Tibial nerve (tissue), 4 donors: ENCODE data around the gene ESYT2. TPM values are rescaled to one million over a fixed set of nuclear protein-coding genes. Genes with fewer than 3 reads are reported as not detected.

Experiments
- DNase-seq, 2 donors: peaks; one replicate each; pipeline ENCODE4 v3.0.0-alpha.2; 2019; ENCODE audit warnings: low spot score in 2 of 2
- H3K27ac ChIP-seq, 4 donors: fragments of 200-600 bp; sonication (generic) in 3 of 4; one replicate each; pipeline ENCODE4 v1.5.1; 2017 to 2019; ENCODE audit warnings: mild to moderate bottlenecking in 1 of 4
- H3K27me3 ChIP-seq, 2 donors: fragments of 200-600 bp; sonication (generic) in 1 of 2; one replicate each; pipeline versions ENCODE4 v1.5.1 to v1.6.0; 2017 to 2019
- H3K36me3 ChIP-seq, 3 donors: fragments of 200-600 bp; sonication (generic); one replicate each; pipeline ENCODE4 v1.5.1; 2018 to 2019
- H3K4me1 ChIP-seq, 4 donors: fragments of 200-600 bp; sonication (generic) in 3 of 4; one replicate each; pipeline ENCODE4 v1.5.1; 2017 to 2019
- H3K4me3 ChIP-seq, 4 donors: fragments of 200-600 bp; sonication (generic) in 3 of 4; one replicate each; pipeline ENCODE4 v1.5.1; 2017 to 2019; ENCODE audit warnings: mild to moderate bottlenecking in 1 of 4, moderate library complexity in 1 of 4
- H3K9me3 ChIP-seq, 4 donors: fragments of 200-600 bp; sonication (generic) in 3 of 4; one replicate each; pipeline ENCODE4 v1.5.1; 2017 to 2019
- EP300 ChIP-seq, 2 donors: sonication (generic); formaldehyde crosslinking; IDR thresholded peaks; one replicate each; pipeline ENCODE4 v1.6.1; 2017; ENCODE audit warnings: antibody characterized with exemption in 2 of 2, mild to moderate bottlenecking in 1 of 2
- POLR2A ChIP-seq, 2 donors: fragments of 450-650 bp; IDR thresholded peaks; one replicate each; pipeline ENCODE4 v1.6.1; 2017; ENCODE audit warnings: antibody characterized with exemption in 2 of 2, mild to moderate bottlenecking in 2 of 2, moderate library complexity in 2 of 2
- WGBS, 2 donors: methylation state at CpG; one replicate each; pipeline ENCODE4 v1.1.5; 2018; 5-methylcytosine and 5-hydroxymethylcytosine counted together
- total RNA-seq, 4 donors: library from RNA; depleted of rRNA; stranded (reverse); fragments of >200 nt; gene quantifications; one replicate each; pipeline ENCODE4 v1.1.0, GENCODE V29; 2016
- TF ChIP-seq, protein P1 (sequence below), 5 experiments: fragments of 200-600 bp in 3 of 5; fragments of 450-650 bp in 2 of 5; sonication (generic) in 3 of 5; IDR thresholded peaks; one replicate each; pipeline ENCODE4 v1.5.1; 2016 to 2019; ENCODE audit warnings: antibody characterized with exemption in 5 of 5, mild to moderate bottlenecking in 3 of 5, moderate library complexity in 2 of 5

ESYT2 gene
- total RNA-seq, 4 donors from 2014 or later = 91.0 to 124 (median 114) TPM

DNA sequence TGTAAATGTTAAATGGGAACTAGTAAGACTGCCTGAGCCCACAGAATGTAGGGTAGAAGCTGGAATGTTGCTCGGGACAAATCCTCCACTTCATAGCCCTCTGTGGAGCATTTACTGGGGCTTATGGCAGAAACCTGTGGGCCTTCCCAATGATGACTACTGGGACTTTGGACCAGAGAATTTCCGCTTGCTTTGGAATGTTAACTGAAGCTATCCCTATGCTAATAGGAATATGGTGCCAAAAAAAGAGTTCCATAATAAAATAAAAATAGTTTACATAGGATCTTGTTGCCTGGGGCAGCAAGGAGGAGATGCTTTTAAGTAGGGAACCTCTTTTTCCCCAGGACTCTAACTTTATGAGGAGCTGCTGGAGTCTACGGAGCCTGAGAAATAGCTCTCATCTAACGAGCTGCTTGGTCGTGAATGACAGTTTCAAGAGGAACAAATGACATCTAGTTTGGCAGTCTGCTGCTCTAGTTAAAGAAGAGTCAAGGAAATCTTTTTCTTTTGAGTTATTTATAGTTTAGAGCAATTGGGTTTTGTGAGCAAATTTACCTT lies 21.3 kb upstream of the ESYT2 start:
- 41 to 48% methylated on average over 5 of the region's 5 CpGs for WGBS, 2 donors
- no peaks in the 10 kb centered on the region for H3K27me3 ChIP-seq
- H3K9me3 ChIP-seq = no peaks in the 10 kb centered on the region
- H3K4me3 ChIP-seq = no peak overlapping the region
- H3K36me3 ChIP-seq = no peaks in the 10 kb centered on the region
- H3K27ac ChIP-seq = peak overlapping the region in 1 of 4 donors; percentile 18
- peaks cover 0 to 7% (median 0%) of the 10 kb centered on the region in 4 donors for H3K4me1 ChIP-seq
- no peak for DNase-seq
- no peak for TF ChIP-seq EP300 (IDR thresholded peaks at IDR 0.05)
- TF ChIP-seq, protein P1, sequence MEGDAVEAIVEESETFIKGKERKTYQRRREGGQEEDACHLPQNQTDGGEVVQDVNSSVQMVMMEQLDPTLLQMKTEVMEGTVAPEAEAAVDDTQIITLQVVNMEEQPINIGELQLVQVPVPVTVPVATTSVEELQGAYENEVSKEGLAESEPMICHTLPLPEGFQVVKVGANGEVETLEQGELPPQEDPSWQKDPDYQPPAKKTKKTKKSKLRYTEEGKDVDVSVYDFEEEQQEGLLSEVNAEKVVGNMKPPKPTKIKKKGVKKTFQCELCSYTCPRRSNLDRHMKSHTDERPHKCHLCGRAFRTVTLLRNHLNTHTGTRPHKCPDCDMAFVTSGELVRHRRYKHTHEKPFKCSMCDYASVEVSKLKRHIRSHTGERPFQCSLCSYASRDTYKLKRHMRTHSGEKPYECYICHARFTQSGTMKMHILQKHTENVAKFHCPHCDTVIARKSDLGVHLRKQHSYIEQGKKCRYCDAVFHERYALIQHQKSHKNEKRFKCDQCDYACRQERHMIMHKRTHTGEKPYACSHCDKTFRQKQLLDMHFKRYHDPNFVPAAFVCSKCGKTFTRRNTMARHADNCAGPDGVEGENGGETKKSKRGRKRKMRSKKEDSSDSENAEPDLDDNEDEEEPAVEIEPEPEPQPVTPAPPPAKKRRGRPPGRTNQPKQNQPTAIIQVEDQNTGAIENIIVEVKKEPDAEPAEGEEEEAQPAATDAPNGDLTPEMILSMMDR (IDR thresholded peaks at IDR 0.05) = no peak
- TF ChIP-seq POLR2A (IDR thresholded peaks at IDR 0.05) = no peak

DNA sequence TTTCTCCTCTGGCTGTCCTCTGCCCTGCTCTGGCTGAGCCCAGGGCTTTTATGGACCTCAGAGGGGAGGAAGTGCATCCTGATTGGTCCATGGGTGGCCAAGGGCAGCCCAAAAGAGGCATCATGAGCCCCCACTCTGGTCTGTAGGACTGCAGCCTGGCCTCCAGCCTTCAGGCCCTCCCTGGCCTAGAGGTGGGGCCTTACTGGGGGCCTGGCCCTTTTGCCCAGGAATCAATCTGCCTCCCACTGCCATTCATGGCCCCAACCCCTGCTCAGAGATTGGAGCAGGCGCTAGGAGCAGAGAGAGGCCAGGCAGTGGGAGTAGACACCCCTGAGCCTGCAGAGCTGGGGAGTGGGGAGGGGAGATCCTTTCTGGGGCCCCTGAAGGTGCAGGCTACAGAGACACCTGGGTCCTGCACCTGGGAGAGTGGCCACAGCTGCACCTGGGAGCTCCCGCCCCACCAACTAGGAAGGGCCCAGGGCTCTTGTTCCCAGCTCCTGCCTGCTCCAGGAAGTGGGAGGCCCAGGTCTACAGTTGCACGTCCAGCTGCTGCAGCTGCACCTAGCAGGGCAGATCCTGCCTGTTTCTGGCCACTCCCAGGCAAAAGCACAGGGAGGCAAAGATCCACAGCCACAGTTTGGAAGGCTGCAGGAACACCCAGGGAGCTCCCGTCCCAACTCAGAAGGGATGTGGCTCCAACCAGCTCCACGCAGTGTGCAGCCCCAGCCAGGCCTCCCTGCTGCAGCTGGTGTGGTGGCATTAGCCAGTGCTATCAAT lies 20.6 kb upstream of the ESYT2 start:
- peaks cover 0 to 6% (median 0%) of the 10 kb centered on the region in 4 donors for H3K4me1 ChIP-seq
- H3K4me3 ChIP-seq = no peak overlapping the region
- 92 to 95% methylated on average over 2 to 5 of the region's 5 CpGs for WGBS, 2 donors
- no peaks in the 10 kb centered on the region for H3K27me3 ChIP-seq
- no peak for DNase-seq
- no peak overlapping the region for H3K27ac ChIP-seq
- no peaks in the 10 kb centered on the region for H3K36me3 ChIP-seq
- no peak for TF ChIP-seq POLR2A (IDR thresholded peaks at IDR 0.05)
- TF ChIP-seq EP300 (IDR thresholded peaks at IDR 0.05) = no peak
- TF ChIP-seq, protein P1 (IDR thresholded peaks at IDR 0.05) = no peak
- H3K9me3 ChIP-seq = no peaks in the 10 kb centered on the region

DNA sequence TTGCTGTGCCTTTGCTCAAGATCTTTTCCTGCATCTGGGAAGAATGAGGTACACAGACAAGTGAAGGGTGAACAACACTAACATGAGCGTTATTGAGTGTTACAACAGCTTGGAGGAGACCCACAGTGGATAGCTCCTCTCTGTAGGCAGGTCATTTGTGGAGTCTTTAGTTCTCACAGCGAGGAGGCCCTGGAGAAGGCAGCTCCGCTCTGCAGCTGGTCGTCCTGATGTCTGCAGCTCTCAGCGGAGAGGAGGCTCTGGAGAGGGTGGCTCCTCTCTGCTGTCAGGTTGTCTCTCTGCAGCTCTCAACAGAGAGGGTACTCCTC lies 20.1 kb upstream of the ESYT2 start:
- TF ChIP-seq, protein P1 (IDR thresholded peaks at IDR 0.05) = no peak
- TF ChIP-seq EP300 (IDR thresholded peaks at IDR 0.05) (no peak), POLR2A (IDR thresholded peaks at IDR 0.05) (no peak)
- Histone ChIP-seq H3K36me3 (no peaks in the 10 kb centered on the region), H3K9me3 (no peaks in the 10 kb centered on the region), H3K4me1 (peaks cover 0 to 6% (median 0%) of the 10 kb centered on the region in 4 donors), H3K4me3 (no peak overlapping the region), H3K27me3 (no peaks in the 10 kb centered on the region), H3K27ac (no peak overlapping the region)
- DNase-seq = no peak
- WGBS, 2 donors = 85 to 89% methylated on average over 5 of the region's 5 CpGs

DNA sequence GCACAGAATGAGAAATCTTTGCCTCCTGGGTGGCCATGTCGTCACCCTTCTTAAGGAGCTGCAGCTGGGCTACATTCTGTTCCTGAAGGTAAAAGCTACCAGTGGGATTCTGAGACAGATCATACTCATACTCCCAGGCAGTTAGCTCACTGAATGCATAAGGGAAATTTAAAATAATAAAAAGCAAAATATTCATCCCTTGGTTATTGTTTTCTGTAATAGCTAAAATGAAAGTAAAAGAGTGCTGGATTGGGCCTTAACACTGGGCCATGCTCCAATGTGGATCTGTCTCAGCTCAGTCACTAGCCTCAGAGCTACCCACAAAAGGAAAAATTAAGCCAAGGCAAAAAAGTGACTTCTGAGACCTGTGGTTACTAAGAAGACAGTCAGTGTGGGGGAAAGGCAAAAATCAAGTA lies 18.1 kb upstream of the ESYT2 start:
- peak overlapping the region in 1 of 4 donors; percentile 28 for H3K4me3 ChIP-seq

DNA sequence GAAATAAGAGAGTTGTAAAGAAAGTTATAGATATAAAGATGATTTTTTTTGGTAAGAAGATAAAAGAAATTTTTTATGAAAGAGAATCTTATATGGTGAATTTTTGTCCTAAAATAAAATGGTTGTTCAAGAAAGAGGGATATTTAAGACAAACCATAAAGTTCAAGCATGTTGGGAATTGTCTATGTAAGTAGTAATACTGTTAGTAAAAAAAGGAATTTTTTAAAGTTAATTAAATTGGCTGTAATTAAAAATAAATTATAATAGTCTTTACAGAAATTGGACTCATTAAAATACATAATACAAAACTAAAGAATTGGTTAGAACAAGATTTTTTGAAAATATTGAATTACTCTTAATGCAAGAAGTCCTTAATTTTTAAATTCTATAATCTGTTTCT lies 17.0 kb upstream of the ESYT2 start:
- H3K27ac ChIP-seq = no peak overlapping the region
- no peak for TF ChIP-seq EP300 (IDR thresholded peaks at IDR 0.05)
- no peak for TF ChIP-seq POLR2A (IDR thresholded peaks at IDR 0.05)
- TF ChIP-seq, protein P1 (IDR thresholded peaks at IDR 0.05) = no peak
- no peak overlapping the region for H3K4me3 ChIP-seq
- peaks cover 0 to 6% (median 0%) of the 10 kb centered on the region in 4 donors for H3K4me1 ChIP-seq
- H3K27me3 ChIP-seq = no peaks in the 10 kb centered on the region
- H3K36me3 ChIP-seq = no peaks in the 10 kb centered on the region
- DNase-seq = no peak
- H3K9me3 ChIP-seq = no peaks in the 10 kb centered on the region

More for the DNA sequence above, 18.1 kb upstream of the ESYT2 start:
- no peaks in the 10 kb centered on the region for H3K27me3 ChIP-seq
- TF ChIP-seq POLR2A (IDR thresholded peaks at IDR 0.05) = no peak
- TF ChIP-seq EP300 (IDR thresholded peaks at IDR 0.05) = no peak
- TF ChIP-seq, protein P1 (IDR thresholded peaks at IDR 0.05) = no peak
- no peaks in the 10 kb centered on the region for H3K9me3 ChIP-seq
- peak overlapping the region; percentile 15 to 72 (median 44) for H3K27ac ChIP-seq
- no peaks in the 10 kb centered on the region for H3K36me3 ChIP-seq
- WGBS, 2 donors = 60 to 73% methylated on average over 1 of the region's 1 CpG
- H3K4me1 ChIP-seq = peaks cover 0 to 6% (median 0%) of the 10 kb centered on the region in 4 donors
- no peak for DNase-seq
